Measurements from ENCODE around the gene MCTP2.

The MCTP2 gene

DNA sequence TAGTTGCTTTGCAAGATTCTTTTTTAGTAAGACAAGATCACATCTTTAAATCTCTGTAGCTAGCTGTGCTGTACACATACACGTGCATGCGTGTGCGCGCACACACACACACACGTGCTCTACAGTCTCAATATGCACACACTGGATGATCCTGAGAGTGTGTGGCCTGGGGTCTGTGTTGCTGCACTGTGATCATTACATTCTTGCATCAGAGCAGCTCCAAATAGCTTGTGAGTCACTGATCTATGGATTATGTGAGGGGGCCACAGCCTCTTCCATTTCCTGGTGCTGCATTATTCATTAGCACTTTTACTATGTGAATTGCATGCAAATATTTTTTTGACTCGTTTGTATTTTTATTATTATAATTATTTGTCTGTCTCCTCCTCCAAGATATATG lies 34.6 kb downstream of the MCTP2 start:
- no peak for DNase-seq

- DNase-seq, result no peak
Observed at GRCh38 chr15:94266789-94267188, 35.4 kb downstream of the MCTP2 start.

- no peak for DNase-seq
Observed at GRCh38 chr15:94269954-94270353, 38.6 kb downstream of the MCTP2 start.

- DNase-seq, result no peak
Observed at GRCh38 chr15:94270570-94270969, 39.2 kb downstream of the MCTP2 start.

GRCh38 chr15:94272251-94272898 lies 41.0 kb downstream of the MCTP2 start:
- DNase-seq, result no peak

- no peak for DNase-seq
Observed at GRCh38 chr15:94273826-94274225, 42.5 kb downstream of the MCTP2 start.

DNA sequence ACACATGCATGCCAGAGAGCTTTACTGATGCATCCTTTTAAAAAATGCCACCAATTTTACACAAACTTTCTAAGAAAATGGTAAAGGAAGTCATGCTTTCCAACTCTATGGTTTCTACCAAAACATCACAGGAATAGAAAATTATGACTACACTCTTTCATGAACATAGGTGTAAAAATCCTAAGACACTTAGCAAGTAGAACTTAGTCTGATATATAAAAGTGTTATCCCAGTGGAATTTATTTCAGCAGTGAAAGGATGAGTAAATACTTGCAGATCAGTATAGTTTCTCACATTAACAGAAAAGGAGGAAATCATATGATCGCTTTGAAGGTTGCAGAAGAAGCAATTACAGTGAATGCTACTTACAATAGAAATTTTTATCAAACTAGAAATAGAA lies 43.4 kb downstream of the MCTP2 start:
- no peak for DNase-seq

DNA sequence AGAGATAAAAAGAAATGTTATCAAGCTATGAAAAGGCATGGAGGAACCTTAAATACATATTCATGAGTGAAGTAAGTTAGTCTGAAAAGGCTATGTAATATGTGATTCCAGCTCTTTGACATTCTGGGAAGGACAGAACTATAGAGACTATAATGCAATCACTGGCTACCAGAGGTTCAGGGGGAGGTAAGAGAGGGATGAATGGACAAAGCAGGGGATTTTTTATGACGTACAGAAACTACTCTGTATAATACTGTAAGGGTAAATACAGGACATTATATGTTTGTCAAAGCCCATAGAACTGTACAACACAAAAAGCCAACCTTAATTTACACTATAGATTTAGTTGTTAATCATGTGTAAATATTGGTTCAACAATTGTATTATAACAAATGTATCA lies 46.1 kb downstream of the MCTP2 start:
- no peak for DNase-seq

DNA sequence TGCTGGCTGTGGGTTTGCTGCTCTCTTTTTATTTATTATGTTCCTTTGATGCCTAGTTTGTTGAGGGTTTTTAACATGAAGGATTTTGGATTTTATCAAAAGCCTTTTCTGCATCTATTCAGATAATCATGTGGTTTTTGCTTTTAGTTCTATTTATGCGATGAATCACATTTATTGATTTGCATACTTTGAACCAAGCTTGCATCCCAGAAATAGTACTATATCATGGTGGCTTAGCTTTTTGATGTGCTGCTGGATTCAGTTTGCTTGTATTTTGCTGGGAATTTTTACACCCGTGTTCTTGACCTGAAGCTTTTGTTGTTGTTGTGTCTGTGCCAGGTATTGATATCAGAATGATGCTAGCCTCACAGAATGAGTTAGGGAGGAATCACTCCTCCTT lies 48.4 kb downstream of the MCTP2 start:
- no peak for DNase-seq

- DNase-seq, result no peak
Observed at GRCh38 chr15:94280301-94280700, 48.9 kb downstream of the MCTP2 start.

DNA sequence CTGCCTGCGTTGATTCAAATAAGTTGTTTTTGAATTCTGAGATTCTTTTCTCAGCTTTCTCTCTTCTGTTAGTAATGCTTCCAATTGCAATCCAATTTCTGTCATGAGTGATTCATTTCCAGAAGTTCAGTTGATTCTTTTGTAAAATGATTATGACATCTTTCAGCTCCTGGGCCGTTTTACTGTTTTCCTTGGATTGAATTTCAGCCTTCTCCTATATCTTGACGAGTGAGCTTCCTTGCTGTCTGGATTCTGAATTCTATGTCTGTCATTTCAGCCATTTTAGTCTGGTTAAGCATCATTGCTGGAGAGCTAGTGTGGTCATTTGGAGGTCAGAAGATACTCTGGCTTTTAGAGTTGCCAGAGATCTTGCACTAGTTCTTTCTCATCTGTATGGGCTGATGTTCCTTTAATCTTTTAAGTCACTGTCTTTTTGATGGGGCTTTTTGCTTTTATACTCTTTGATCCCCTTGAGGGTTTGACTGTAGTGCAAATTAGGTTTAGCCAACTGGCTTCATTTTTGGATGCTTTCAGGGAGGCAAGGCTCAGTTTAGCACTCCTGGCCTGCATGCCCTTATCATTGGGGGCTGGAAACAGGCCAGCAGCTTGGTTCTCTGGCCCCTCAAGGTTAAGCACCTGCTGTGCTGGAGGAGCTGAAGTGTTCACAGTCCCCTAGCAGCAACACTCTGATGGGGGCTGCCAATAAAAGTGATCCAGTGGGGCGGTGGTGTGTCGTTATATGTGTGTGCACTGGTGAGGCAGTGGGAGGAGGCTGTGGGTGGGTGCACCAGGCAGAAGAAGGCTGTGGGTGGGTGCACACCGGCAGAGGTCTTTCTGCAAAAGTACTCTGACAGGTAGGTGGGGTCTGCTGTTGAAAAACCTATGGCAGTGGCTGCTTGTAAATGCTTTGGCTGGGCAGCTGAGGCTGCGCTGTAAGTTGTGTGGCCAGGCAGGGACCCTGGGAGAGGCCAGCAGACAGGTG lies 51.2 kb downstream of the MCTP2 start:
- no peak for DNase-seq

DNA sequence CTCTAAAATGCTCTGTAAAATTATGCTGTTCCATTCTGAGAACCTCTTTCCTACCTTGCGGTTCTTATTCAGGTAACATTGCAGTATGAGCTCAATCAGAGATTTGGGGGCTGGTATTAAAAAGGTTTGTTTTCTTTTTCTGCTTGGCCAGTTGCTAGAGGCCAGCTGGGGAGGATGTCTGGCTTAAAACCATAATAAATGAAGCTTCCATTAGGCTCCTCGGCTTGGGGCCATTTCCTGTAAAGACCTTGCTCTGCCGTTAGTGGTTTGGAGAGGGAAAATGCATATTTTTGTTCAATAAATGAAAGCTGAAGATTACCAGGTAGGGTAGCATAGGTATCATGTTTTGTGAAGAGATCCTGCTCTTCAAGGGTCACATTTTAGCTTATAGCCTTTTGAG lies 55.2 kb downstream of the MCTP2 start:
- no peak for DNase-seq

DNA sequence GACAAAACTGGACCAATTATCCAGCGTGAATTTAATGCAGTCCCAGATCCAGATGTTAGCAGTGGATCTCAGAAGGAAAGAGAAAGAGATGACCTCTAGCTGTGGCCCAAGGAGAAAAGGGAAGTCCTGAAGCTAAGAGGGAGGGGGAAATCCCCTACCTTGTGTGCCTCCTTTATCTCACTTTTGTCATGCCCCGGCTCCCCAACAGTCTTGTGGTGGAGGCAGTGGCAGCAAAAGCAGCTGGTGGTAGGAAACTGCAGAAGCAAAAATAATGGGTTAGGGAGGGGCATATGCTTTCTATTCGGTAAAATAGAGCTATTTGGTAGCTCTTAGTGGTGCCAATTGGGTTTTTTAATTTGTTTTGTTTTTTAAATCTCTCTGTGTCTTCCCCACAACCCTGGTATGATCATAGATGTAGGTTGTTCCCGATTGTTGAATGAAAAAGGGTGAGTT lies 56.5 kb downstream of the MCTP2 start:
- no peak for DNase-seq

DNA sequence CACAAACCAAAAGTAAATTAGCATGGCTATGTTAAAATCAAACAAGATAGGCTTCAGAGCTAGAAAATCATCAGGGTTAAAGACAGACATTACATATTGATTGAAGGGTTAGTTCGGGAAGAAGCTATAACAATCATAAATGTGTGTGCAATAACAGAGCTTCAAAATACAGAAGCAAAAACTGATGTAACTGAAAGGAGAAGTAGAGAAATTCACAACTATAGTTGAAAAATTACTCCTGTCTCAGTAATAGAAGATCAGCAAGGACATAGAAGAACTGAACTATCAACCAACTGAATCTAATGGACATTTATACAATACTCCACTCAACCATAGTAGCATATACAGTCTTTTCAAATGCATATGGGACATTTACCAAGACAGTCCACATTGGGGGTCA lies 59.4 kb downstream of the MCTP2 start:
- DNase-seq, result no peak

DNA sequence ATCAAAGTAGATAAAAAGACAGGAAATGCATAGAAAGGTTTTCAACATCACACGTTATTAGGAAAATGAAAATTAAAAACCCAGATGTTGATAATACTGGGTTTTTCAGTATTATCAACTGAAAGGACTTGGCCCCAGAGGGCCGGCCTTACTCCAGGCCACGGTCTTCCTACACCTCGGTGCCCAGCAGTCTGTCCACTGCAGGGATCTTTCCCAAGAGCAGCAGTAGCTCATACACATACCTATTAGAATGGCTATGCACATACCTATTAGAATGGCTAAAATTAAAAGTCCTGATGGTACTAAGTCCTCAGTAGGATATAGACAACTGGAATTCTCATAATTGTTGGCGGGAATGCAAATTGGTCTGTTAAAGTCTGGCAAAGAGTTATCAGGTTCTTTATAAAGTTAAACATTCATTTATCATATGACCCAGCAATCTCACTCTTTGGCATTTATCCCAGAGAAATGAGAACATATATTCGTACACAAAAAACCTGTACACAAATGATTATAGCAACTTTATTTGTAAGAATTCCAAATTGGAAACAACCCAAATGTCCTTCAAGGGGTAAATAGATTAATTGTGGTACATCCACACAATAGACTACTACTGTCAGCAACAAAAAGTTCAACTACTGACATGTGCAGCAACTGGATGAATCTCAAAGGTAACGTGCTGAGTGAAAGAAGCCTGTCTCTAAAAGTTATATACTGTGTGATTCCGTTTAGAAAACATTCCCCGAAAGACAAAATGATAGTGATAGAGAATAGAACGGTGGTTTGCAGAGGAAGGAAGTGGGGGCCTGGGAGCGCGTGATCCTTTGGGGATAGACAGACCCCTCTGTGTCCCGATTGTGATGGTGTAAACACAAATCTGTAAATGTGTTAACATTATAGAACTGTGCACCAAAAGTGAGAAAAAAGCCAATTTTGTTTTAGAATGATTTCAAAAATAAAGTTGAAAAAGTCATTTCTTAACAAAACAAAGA lies 62.3 kb downstream of the MCTP2 start:
- DNase-seq, result no peak

GRCh38 chr15:94294556-94294955 lies 63.2 kb downstream of the MCTP2 start:
- DNase-seq, result no peak

- DNase-seq, result no peak
Observed at GRCh38 chr15:94295275-94295674, 63.9 kb downstream of the MCTP2 start.

- DNase-seq, result no peak
Observed at GRCh38 chr15:94296717-94297116, 65.4 kb downstream of the MCTP2 start.

DNA sequence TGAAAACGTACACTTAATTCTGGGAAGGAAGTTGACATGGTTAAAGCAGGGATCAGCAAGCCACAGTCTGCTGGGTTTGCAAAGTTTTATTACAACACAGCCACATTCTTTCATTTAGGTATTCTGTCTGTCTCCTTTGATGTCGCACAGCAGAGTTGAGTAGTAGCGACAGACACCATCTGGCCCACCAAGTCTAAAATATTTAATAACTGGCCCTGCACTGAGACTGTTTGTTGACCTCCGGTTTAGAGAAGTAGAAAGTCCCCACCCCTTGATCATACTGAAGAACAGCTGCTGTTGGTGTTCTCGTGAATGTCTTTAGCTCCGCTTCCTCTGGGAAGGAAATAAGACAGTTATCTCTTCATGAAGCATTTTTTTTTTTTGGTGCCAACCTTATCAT lies 66.2 kb downstream of the MCTP2 start:
- DNase-seq, result no peak

GRCh38 chr15:94298364-94298763 lies 67.0 kb downstream of the MCTP2 start:
- no peak for DNase-seq

DNA sequence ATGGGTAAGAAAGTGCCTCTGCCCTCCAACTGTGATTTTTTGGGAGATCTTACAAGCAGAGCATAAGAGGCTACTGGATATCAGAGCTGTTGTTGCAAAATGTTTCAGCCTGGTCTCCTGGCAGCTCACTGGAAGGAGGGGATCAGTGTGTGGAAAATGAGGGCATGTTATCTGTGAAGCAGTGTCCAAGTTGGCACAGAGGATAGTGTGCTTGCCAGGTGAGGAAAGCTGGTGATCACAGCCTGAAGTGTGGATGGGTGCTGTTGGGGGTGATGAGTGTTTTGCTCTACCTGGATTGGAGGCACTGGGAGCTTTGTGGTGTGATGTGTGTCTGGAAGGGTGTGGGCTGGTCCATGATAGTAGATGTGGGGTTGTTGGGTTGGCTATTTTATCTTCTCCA lies 69.3 kb downstream of the MCTP2 start:
- DNase-seq, result no peak

- DNase-seq, result no peak
Observed at GRCh38 chr15:94305133-94305532, 73.8 kb downstream of the MCTP2 start.

All from NCI-H510A (cell line).